ENCODE data around the gene RAP1GAP2.

DNA sequence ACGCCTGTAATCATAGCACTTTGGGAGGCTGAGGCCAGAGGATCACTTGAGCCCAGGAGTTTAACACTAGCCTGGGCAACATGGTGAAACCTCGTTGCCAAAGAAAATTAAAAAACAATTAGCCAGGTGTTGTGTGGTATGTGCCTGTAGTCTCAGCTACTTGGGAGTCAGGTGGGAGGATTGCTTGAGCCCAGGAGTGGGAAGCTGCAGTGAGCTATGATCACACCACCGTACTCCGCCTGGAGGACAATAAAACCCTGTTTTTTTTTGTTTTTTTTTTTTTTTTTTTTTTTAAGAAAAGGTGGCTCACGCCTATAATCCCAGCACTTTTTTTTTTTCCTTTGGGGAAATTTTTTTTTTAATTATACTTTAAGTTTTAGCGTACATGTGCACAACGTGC, 26.1 kb downstream of the RAP1GAP2 start:
- TF ChIP-seq POU5F1 (IDR thresholded peaks at IDR 0.05; ENCODE audit: low read depth, low read length) (no peak), EP300 (IDR thresholded peaks at IDR 0.05; ENCODE audit: borderline replicate concordance in 1 of 2, low read depth in 2 of 2, low read length in 2 of 2) (no peak), BRCA1 (IDR thresholded peaks at IDR 0.05; ENCODE audit: low read depth, low read length) (no peak)
- TF ChIP-seq, protein P1, sequence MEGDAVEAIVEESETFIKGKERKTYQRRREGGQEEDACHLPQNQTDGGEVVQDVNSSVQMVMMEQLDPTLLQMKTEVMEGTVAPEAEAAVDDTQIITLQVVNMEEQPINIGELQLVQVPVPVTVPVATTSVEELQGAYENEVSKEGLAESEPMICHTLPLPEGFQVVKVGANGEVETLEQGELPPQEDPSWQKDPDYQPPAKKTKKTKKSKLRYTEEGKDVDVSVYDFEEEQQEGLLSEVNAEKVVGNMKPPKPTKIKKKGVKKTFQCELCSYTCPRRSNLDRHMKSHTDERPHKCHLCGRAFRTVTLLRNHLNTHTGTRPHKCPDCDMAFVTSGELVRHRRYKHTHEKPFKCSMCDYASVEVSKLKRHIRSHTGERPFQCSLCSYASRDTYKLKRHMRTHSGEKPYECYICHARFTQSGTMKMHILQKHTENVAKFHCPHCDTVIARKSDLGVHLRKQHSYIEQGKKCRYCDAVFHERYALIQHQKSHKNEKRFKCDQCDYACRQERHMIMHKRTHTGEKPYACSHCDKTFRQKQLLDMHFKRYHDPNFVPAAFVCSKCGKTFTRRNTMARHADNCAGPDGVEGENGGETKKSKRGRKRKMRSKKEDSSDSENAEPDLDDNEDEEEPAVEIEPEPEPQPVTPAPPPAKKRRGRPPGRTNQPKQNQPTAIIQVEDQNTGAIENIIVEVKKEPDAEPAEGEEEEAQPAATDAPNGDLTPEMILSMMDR (IDR thresholded peaks at IDR 0.05; ENCODE audit: control extremely low read depth in 1 of 3, insufficient read depth in 1 of 3, low read depth in 1 of 3, low read length in 3 of 3), result no peak
- TF ChIP-seq, protein P2, sequence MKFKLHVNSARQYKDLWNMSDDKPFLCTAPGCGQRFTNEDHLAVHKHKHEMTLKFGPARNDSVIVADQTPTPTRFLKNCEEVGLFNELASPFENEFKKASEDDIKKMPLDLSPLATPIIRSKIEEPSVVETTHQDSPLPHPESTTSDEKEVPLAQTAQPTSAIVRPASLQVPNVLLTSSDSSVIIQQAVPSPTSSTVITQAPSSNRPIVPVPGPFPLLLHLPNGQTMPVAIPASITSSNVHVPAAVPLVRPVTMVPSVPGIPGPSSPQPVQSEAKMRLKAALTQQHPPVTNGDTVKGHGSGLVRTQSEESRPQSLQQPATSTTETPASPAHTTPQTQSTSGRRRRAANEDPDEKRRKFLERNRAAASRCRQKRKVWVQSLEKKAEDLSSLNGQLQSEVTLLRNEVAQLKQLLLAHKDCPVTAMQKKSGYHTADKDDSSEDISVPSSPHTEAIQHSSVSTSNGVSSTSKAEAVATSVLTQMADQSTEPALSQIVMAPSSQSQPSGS (IDR thresholded peaks at IDR 0.05; ENCODE audit: low read length), result no peak
